BJ (cell line): ENCODE data around the gene PRDX2. TPM values are rescaled to one million over a fixed set of nuclear protein-coding genes. Genes with fewer than 3 reads are reported as not detected.

ENCODE experiments used
- CTCF ChIA-PET: fragments of 350-600 bp; formaldehyde crosslinking; extraction: SDS; loops from one replicate; lab custom pipeline; 2021; ENCODE audit warnings: antibody characterized with exemption, inconsistent platforms; lab: Yijun Ruan, JAX
- POLR2A ChIA-PET: fragments of 300-600 bp; sonication (Branson Sonifier 250); formaldehyde crosslinking; extraction: SDS; loops from one replicate; lab custom pipeline; 2021; ENCODE audit warnings: antibody characterized with exemption; lab: Charles Lee
- DNase-seq: peaks from one replicate; pipeline ENCODE4 v3.0.0-alpha.2; 2011; ENCODE audit warnings: low read depth
- H3K27me3 ChIP-seq: 2 replicates; pipeline ENCODE4 v1.6.0; 2011; ENCODE audit warnings: low read length; ENCODE audit not compliant: control insufficient read depth, insufficient read depth
- H3K36me3 ChIP-seq: 2 replicates; pipeline ENCODE4 v1.5.1; 2011; ENCODE audit warnings: low read length; ENCODE audit not compliant: control insufficient read depth, insufficient read depth
- H3K4me3 ChIP-seq: 2 replicates; pipeline ENCODE4 v1.5.1; 2011; ENCODE audit warnings: low read depth, mild to moderate bottlenecking, control low read depth, low read length
- polyA plus RNA-seq: library from polyadenylated mRNA; depleted of rRNA; stranded (reverse); fragments of >200 nt; gene quantifications from 2 replicates; pipeline ENCODE4 v1.2.3, GENCODE V29; 2011
- TF ChIP-seq, protein P1 (sequence below): IDR thresholded peaks from 2 replicates; pipeline ENCODE4 v1.5.1; 2011; ENCODE audit warnings: low read depth, mild to moderate bottlenecking, control low read depth, inconsistent platforms, low read length, moderate library complexity; ENCODE audit not compliant: insufficient read depth

PRDX2 gene
- polyA plus RNA-seq, 1 experiment = 267 TPM

DNA sequence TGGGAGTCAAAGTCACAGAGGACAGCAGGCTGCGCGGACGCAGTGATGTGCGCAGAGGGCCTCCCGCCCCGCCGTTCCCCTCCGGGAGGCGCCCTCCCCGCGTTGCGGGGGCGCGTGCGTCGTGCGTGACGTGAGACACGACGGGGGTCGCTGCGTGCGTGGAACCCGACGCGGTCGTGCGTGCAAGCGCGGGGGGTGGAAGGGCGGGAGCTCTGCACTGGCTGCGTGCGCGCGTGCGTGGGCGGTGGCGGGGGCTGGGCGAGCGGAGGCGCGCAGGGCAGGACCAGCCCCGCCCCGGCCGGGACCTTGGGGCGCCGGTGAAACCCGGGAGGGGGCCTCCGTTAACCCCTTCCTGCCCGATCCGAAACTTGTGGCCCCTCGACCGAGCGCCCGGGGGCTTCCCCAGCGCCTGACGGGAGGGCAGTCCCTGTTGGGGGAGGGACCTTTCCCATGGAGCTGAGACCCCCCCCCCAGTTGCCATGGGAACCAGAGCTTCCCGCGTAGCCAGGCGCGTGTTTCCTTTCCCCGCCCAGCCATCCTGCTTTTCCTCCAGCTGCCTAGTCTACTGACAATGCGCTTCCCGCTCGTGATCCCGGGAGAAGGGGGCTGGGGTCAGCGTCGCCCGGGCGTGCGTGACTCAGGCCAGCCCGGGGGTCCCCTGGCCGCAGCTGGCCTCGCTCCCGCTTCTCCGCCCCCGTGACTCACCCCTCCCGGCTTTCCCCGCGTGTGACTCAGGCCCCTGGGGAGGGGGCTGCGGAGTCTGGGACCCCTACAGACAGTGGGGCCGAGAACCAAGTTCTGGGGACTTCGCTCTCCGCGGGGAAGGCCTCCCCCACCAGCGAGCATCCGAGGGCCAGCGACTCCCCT is 18.9 kb downstream of the PRDX2 start:
- ChIA-PET POLR2A (interaction anchor here (1.2 kb wide), 2 partner anchors 9 to 11 kb away, joined by 6 to 8 read pairs; partner anchors contain the start of gene JUNB), CTCF (interaction anchor here (0.7 to 1.8 kb wide), 7 partner anchors 9 to 161 kb away, joined by 4 to 12 read pairs (median 4); no protein-coding TSS in a partner anchor)
- Histone ChIP-seq H3K27me3 (no peaks in the 10 kb centered on the region), H3K36me3 (no peaks in the 10 kb centered on the region), H3K4me3 (peak overlapping the region; percentile 48)
- no peak for DNase-seq
- TF ChIP-seq, protein P1, sequence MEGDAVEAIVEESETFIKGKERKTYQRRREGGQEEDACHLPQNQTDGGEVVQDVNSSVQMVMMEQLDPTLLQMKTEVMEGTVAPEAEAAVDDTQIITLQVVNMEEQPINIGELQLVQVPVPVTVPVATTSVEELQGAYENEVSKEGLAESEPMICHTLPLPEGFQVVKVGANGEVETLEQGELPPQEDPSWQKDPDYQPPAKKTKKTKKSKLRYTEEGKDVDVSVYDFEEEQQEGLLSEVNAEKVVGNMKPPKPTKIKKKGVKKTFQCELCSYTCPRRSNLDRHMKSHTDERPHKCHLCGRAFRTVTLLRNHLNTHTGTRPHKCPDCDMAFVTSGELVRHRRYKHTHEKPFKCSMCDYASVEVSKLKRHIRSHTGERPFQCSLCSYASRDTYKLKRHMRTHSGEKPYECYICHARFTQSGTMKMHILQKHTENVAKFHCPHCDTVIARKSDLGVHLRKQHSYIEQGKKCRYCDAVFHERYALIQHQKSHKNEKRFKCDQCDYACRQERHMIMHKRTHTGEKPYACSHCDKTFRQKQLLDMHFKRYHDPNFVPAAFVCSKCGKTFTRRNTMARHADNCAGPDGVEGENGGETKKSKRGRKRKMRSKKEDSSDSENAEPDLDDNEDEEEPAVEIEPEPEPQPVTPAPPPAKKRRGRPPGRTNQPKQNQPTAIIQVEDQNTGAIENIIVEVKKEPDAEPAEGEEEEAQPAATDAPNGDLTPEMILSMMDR = no peak

DNA sequence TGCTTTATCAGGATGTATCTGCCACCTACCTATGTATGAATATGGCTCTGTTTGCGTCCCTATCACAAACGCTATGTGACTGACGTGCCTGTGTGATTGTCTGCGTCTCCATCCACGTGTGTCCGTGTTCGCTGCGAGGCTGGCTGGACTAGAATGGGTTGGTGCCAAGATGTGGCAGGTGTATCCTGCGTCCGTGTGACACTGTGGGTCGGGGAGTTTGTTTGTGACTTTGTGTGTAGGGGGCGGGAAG is 19.5 kb downstream of the PRDX2 start:
- Histone ChIP-seq H3K4me3 (peak overlapping the region; percentile 48), H3K36me3 (no peaks in the 10 kb centered on the region), H3K27me3 (no peaks in the 10 kb centered on the region)
- POLR2A ChIA-PET = interaction anchor here (1.2 kb wide), 2 partner anchors 9 to 11 kb away, joined by 6 to 8 read pairs; partner anchors contain the start of gene JUNB
- TF ChIP-seq, protein P1 = no peak
- CTCF ChIA-PET = interaction anchor here (1.2 to 1.8 kb wide), 5 partner anchors 10 to 17 kb away, joined by 4 to 12 read pairs (median 4); no protein-coding TSS in a partner anchor
- no peak for DNase-seq

GRCh38 chr19:12779162-12779993 is 22.2 kb downstream of the PRDX2 start:
- CTCF ChIA-PET = interaction anchor here (2.2 to 28.6 kb wide), 6 partner anchors 9 to 68 kb away, joined by 11 to 874 read pairs (median 30); partner anchors contain the start of genes JUNB, PRDX2, RNASEH2A and THSD8
- POLR2A ChIA-PET = interaction anchor here (0.6 to 2.8 kb wide), 3 partner anchors 9 to 112 kb away, joined by 3 to 16 read pairs (median 4); partner anchors contain the start of genes GCDH and JUNB
- TF ChIP-seq, protein P1 = no peak
- H3K36me3 ChIP-seq = no peaks in the 10 kb centered on the region
- H3K4me3 ChIP-seq = peak overlapping the region; percentile 65
- no peaks in the 10 kb centered on the region for H3K27me3 ChIP-seq
- no peak for DNase-seq

DNA sequence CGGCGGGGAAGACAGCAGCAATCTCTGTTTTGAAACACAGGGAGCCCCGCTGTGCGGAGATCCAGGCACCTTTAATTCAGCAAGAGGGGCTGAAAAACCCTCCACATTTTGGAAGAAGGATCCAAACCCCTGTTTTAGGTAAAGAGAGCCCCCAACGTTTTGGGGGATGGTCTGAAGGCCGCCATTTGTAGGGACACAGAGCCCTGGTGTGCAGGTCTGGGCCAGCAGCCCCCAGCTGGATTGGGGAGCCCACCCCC is 22.8 kb downstream of the PRDX2 start:
- Histone ChIP-seq H3K27me3 (no peaks in the 10 kb centered on the region), H3K4me3 (peak overlapping the region; percentile 65), H3K36me3 (no peaks in the 10 kb centered on the region)
- CTCF ChIA-PET = interaction anchor here (1.0 to 28.6 kb wide), 7 partner anchors 9 to 69 kb away, joined by 4 to 874 read pairs (median 28); partner anchors contain the start of genes JUNB, PRDX2, RNASEH2A and THSD8
- DNase-seq = no peak
- POLR2A ChIA-PET = interaction anchor here (0.6 to 2.8 kb wide), 3 partner anchors 9 to 112 kb away, joined by 3 to 16 read pairs (median 4); partner anchors contain the start of genes GCDH and JUNB
- TF ChIP-seq, protein P1 = no peak
